ENCODE results near the gene GBX1.

The GBX1 gene

GRCh38 chr7:151193203-151193978 lies 25.9 kb upstream of the GBX1 start:
- no peak for DNase-seq (ENCODE audit: low read depth)

GRCh38 chr7:151192002-151192539 lies 24.6 kb upstream of the GBX1 start:
- no peak for DNase-seq (ENCODE audit: low read depth)

GRCh38 chr7:151191544-151191943 lies 24.1 kb upstream of the GBX1 start:
- no peak for DNase-seq (ENCODE audit: low read depth)

- no peak for DNase-seq (ENCODE audit: low read depth)
These were observed 21.5 kb upstream of the GBX1 start for GRCh38 chr7:151189038-151189437.

- no peak for DNase-seq (ENCODE audit: low read depth)
These were observed 20.7 kb upstream of the GBX1 start for GRCh38 chr7:151188252-151188542.

- DNase-seq (ENCODE audit: low read depth): no peak
These were observed 20.1 kb upstream of the GBX1 start for GRCh38 chr7:151187409-151188251.

GRCh38 chr7:151186640-151187408 lies 19.3 kb upstream of the GBX1 start, which contains the start of gene ASB10:
Gene ASB10, minus strand, starts transcription at chr7:151187250. Its CDS starts 120 bp downstream, at chr7:151187130.
- no peak for DNase-seq (ENCODE audit: low read depth)

- DNase-seq (ENCODE audit: low read depth): no peak
These were observed 18.5 kb upstream of the GBX1 start for GRCh38 chr7:151185762-151186639.

GRCh38 chr7:151181011-151181431 lies 13.5 kb upstream of the GBX1 start:
- DNase-seq (ENCODE audit: low read depth): no peak

GRCh38 chr7:151179946-151180345 lies 12.5 kb upstream of the GBX1 start:
- no peak for DNase-seq (ENCODE audit: low read depth)

GRCh38 chr7:151179287-151179860 lies 11.9 kb upstream of the GBX1 start:
- DNase-seq (ENCODE audit: low read depth): no peak

- DNase-seq (ENCODE audit: low read depth): no peak
These were observed 11.3 kb upstream of the GBX1 start for GRCh38 chr7:151178831-151179230.

- DNase-seq (ENCODE audit: low read depth): no peak
These were observed 10.7 kb upstream of the GBX1 start for GRCh38 chr7:151178236-151178635.

- no peak for DNase-seq (ENCODE audit: low read depth)
These were observed 9.8 kb upstream of the GBX1 start for GRCh38 chr7:151177310-151177709.

GRCh38 chr7:151176401-151176800 lies 8.9 kb upstream of the GBX1 start:
- no peak for DNase-seq (ENCODE audit: low read depth)

GRCh38 chr7:151175793-151176311 lies 8.4 kb upstream of the GBX1 start:
- no peak for DNase-seq (ENCODE audit: low read depth)

- DNase-seq (ENCODE audit: low read depth): no peak
These were observed 7.7 kb upstream of the GBX1 start for GRCh38 chr7:151175047-151175792.

GRCh38 chr7:151174246-151175046 lies 7.0 kb upstream of the GBX1 start:
- peak; percentile 13 for DNase-seq (ENCODE audit: low read depth)
